Panc1 (cell line): ENCODE measurements around the gene TACC2. TPM values are rescaled to one million over a fixed set of nuclear protein-coding genes. Genes with fewer than 3 reads are reported as not detected.

Experiments used
- ATAC-seq: fragments of 200-7000 bp; cut with Tn5 transposase; 2 replicates; pipeline ENCODE4 v1.9.1; 2020; ENCODE audit warnings: mild to moderate bottlenecking, moderate library complexity
- BruUV-seq: library from RNA; stranded (reverse); fragments of 400-500 nt; replicated peaks from 2 replicates; lab custom pipeline; 2021; lab: Mats Ljungman, UMichigan
- CTCF ChIA-PET: fragments of 300-600 bp; sonication (Branson Sonifier 250); formaldehyde crosslinking; loops from one replicate; lab custom pipeline; 2022; ENCODE audit warnings: antibody characterized with exemption; lab: Charles Lee
- POLR2A ChIA-PET: fragments of 300-600 bp; sonication (Branson Sonifier 250); formaldehyde crosslinking; loops from one replicate; lab custom pipeline; 2022; ENCODE audit warnings: antibody characterized with exemption; lab: Charles Lee
- DNase-seq: peaks from one replicate; pipeline ENCODE4 v3.0.0-alpha.2; 2010; ENCODE audit warnings: low read depth, low spot score
- H3K27ac ChIP-seq: 2 replicates; pipeline ENCODE4 v1.5.1; 2011; ENCODE audit warnings: mild to moderate bottlenecking, low read length, inconsistent platforms
- H3K27me3 ChIP-seq: fragments of 200-500 bp; sonication (Bioruptor generic); 2 replicates; pipeline ENCODE4 v1.6.0; 2014; ENCODE audit warnings: low read length, inconsistent platforms; ENCODE audit not compliant: control insufficient read depth, insufficient read depth
- H3K36me3 ChIP-seq: fragments of 200-500 bp; sonication (Bioruptor generic); 2 replicates; pipeline ENCODE4 v1.5.1; 2014; ENCODE audit warnings: inconsistent platforms, mild to moderate bottlenecking, low read length, moderate library complexity; ENCODE audit not compliant: control insufficient read depth, insufficient read depth
- H3K4me1 ChIP-seq: 2 replicates; pipeline ENCODE4 v1.5.1; 2011; ENCODE audit warnings: inconsistent platforms, mild to moderate bottlenecking, low read length, moderate library complexity; ENCODE audit not compliant: control insufficient read depth, insufficient read depth
- H3K4me3 ChIP-seq, 2 experiments: 2 replicates each; pipeline ENCODE4 v1.5.1; 2011 to 2012; ENCODE audit warnings: low read depth in 2 of 2, low read length in 2 of 2, mild to moderate bottlenecking in 2 of 2, inconsistent platforms in 1 of 2, moderate library complexity in 1 of 2
- H3K9me3 ChIP-seq: fragments of 200-500 bp; sonication (Bioruptor generic); 2 replicates; pipeline ENCODE4 v1.5.1; 2014; ENCODE audit warnings: low read depth, mild to moderate bottlenecking, inconsistent platforms, low read length, moderate library complexity; ENCODE audit not compliant: control insufficient read depth, insufficient read depth
- POLR2AphosphoS5 ChIP-seq: IDR thresholded peaks from 2 replicates; pipeline ENCODE4 v1.6.1; 2012; ENCODE audit warnings: mild to moderate bottlenecking, low read depth, low read length, moderate library complexity
- SIN3A ChIP-seq: IDR thresholded peaks from 2 replicates; pipeline ENCODE4 v1.6.1; 2012; ENCODE audit warnings: low read depth, mild to moderate bottlenecking, low read length, moderate library complexity, borderline replicate concordance; ENCODE audit not compliant: insufficient read depth
- TCF7L2 ChIP-seq: IDR thresholded peaks from 2 replicates; pipeline ENCODE4 v1.6.1; 2011; ENCODE audit warnings: mild to moderate bottlenecking, low read depth, low read length, inconsistent platforms
- in situ Hi-C: cut with HindIII; loops from 2 replicates; pipeline ENCODE4 v1.10.0; 2016; ENCODE audit warnings: low sequenced_read_pairs, low pct_unique_long_range_greater_than_20kb
- intact Hi-C: fragments of 100-400 bp; cut with micrococcal nuclease; formaldehyde crosslinking; loops from one replicate; pipeline ENCODE4 v1.10.0; 2022; ENCODE audit not compliant: unreplicated experiment
- total RNA-seq: library from RNA; stranded (reverse); gene quantifications from one replicate; pipeline ENCODE4 v1.2.1, GENCODE V29; 2021; ENCODE audit not compliant: unreplicated experiment
- TF ChIP-seq, protein P1 (sequence below), 2 experiments: IDR thresholded peaks; 2 replicates each; pipeline ENCODE4 v1.6.1; 2011 to 2012; ENCODE audit warnings: low read depth in 2 of 2, control low read depth in 1 of 2, low read length in 1 of 2, mild to moderate bottlenecking in 1 of 2, moderate library complexity in 1 of 2; ENCODE audit not compliant: insufficient read depth in 1 of 2
- TF ChIP-seq, protein P2 (sequence below): fragments of 450-650 bp; IDR thresholded peaks from 2 replicates; pipeline ENCODE4 v1.5.1; 2017; ENCODE audit warnings: mild to moderate bottlenecking

Gene TACC2
- total RNA-seq, 1 experiment from 2014 or later: 133 TPM

DNA sequence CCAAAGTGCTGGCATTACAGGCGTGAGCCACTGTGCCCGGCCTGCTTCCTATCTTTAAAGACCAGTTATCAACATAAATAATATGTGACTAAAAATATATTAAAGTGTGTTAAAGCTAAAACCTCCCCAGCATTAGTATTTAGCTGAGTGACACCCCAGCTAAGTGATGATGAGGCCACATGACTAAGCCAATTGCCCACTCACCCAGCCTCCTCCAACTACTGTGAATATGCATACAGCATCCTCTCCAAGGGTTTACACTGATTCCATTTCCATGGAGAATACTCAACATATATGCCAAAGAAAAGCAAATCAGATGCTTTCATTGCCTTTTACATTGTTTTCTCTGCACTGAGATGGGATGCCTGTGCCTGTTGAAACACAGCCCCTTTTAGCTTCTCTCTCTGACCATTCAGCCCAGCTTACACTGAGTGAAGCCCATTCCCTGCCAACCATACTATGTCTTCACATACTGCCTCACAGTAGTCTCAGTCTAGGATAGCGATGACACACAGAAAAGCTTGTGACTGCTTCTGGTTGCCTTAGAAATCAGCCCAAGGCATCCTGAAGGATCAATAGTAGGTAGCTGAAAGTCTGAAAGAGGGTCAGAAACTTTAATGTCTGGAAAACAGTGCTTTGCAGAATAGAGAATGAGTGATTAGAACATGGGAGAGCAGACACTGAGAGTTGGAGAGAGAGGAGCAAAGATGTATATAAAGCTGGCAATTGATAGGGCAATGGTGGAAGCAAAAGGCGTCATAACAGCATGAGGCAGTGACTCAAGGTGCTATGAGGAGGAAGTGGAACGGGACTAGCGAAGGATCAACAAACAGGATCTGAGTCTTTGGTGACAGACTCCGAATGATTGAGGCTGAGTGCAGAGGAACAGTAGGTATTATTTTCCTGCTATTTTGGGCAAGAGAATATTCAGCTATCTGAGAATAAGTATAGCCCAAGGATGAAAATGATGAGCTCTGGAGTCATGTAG is 41.3 kb upstream of the TACC2 start:
- intact Hi-C loops (no loop called here), in situ Hi-C loops (no loop called here)
- no TSS peak for BruUV-seq
- H3K4me3 ChIP-seq: no peak overlapping the region
- ATAC-seq (peak; percentile 56), DNase-seq (no peak)
- H3K36me3 ChIP-seq: no peaks in the 10 kb centered on the region
- no peak overlapping the region; the same call in 1 of the 2 replicates for H3K27ac ChIP-seq
- no peaks in the 10 kb centered on the region for H3K27me3 ChIP-seq
- POLR2A ChIA-PET: no interaction called here
- CTCF ChIA-PET: no interaction called here
- TF ChIP-seq, protein P1, sequence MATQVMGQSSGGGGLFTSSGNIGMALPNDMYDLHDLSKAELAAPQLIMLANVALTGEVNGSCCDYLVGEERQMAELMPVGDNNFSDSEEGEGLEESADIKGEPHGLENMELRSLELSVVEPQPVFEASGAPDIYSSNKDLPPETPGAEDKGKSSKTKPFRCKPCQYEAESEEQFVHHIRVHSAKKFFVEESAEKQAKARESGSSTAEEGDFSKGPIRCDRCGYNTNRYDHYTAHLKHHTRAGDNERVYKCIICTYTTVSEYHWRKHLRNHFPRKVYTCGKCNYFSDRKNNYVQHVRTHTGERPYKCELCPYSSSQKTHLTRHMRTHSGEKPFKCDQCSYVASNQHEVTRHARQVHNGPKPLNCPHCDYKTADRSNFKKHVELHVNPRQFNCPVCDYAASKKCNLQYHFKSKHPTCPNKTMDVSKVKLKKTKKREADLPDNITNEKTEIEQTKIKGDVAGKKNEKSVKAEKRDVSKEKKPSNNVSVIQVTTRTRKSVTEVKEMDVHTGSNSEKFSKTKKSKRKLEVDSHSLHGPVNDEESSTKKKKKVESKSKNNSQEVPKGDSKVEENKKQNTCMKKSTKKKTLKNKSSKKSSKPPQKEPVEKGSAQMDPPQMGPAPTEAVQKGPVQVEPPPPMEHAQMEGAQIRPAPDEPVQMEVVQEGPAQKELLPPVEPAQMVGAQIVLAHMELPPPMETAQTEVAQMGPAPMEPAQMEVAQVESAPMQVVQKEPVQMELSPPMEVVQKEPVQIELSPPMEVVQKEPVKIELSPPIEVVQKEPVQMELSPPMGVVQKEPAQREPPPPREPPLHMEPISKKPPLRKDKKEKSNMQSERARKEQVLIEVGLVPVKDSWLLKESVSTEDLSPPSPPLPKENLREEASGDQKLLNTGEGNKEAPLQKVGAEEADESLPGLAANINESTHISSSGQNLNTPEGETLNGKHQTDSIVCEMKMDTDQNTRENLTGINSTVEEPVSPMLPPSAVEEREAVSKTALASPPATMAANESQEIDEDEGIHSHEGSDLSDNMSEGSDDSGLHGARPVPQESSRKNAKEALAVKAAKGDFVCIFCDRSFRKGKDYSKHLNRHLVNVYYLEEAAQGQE (IDR thresholded peaks at IDR 0.05; ENCODE audit: insufficient read depth in 1 of 2, low read depth in 2 of 2, low read length in 1 of 2): no peak
- no peak for TF ChIP-seq SIN3A
- TF ChIP-seq TCF7L2: no peak
- no peak for TF ChIP-seq POLR2AphosphoS5
- TF ChIP-seq, protein P2, sequence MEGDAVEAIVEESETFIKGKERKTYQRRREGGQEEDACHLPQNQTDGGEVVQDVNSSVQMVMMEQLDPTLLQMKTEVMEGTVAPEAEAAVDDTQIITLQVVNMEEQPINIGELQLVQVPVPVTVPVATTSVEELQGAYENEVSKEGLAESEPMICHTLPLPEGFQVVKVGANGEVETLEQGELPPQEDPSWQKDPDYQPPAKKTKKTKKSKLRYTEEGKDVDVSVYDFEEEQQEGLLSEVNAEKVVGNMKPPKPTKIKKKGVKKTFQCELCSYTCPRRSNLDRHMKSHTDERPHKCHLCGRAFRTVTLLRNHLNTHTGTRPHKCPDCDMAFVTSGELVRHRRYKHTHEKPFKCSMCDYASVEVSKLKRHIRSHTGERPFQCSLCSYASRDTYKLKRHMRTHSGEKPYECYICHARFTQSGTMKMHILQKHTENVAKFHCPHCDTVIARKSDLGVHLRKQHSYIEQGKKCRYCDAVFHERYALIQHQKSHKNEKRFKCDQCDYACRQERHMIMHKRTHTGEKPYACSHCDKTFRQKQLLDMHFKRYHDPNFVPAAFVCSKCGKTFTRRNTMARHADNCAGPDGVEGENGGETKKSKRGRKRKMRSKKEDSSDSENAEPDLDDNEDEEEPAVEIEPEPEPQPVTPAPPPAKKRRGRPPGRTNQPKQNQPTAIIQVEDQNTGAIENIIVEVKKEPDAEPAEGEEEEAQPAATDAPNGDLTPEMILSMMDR: no peak
- peaks cover 8% of the 10 kb centered on the region; the same call in 1 of the 2 replicates for H3K4me1 ChIP-seq
- H3K9me3 ChIP-seq: no peaks in the 10 kb centered on the region

DNA sequence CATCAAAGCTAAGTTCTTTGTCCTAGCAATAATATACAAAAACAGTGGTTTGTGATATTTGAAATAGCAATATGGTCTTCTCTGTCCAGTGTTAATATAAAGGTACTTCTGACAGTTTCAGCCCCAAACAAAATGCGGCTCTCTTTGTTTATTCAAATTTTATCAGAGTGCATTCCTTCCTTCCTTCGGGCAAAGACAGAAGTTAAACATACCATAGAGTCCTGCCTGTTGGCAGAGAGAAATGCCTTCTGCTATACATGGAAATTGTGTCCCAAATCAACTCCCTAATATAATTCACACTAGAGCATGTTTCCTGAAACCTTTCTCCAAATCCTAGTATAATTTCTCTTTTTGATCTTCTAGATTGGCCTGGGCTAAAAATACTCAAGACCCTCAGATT is 39.9 kb upstream of the TACC2 start:
- no peaks in the 10 kb centered on the region for H3K27me3 ChIP-seq
- ChIA-PET CTCF (no interaction called here), POLR2A (no interaction called here)
- no peaks in the 10 kb centered on the region for H3K9me3 ChIP-seq
- no peak for DNase-seq
- in situ Hi-C loops (no loop called here), intact Hi-C loops (no loop called here)
- no peak overlapping the region for H3K4me3 ChIP-seq
- no TSS peak for BruUV-seq
- ATAC-seq: no peak
- no peaks in the 10 kb centered on the region for H3K4me1 ChIP-seq
- H3K36me3 ChIP-seq: no peaks in the 10 kb centered on the region
- no peak overlapping the region for H3K27ac ChIP-seq
- TF ChIP-seq POLR2AphosphoS5 (no peak), TCF7L2 (no peak), SIN3A (no peak)
- TF ChIP-seq, protein P2: no peak
- TF ChIP-seq, protein P1 (IDR thresholded peaks at IDR 0.05; ENCODE audit: insufficient read depth in 1 of 2, low read depth in 2 of 2, low read length in 1 of 2): no peak
